ENCODE results near the gene FGD2.

Gene FGD2

GRCh38 chr6:36970892-36971842, 34.3 kb upstream of the FGD2 start:
- DNase-seq = no peak

GRCh38 chr6:36971921-36972673, 33.4 kb upstream of the FGD2 start:
- DNase-seq = no peak

GRCh38 chr6:36973190-36973589, 32.3 kb upstream of the FGD2 start:
- no peak for DNase-seq

GRCh38 chr6:36973647-36974046, 31.8 kb upstream of the FGD2 start:
- DNase-seq = no peak

GRCh38 chr6:36975231-36976006, 30.0 kb upstream of the FGD2 start:
- no peak for DNase-seq

GRCh38 chr6:36976007-36976264, 29.5 kb upstream of the FGD2 start:
- no peak for DNase-seq

- DNase-seq = no peak
Observed at GRCh38 chr6:36976509-36976908, 28.9 kb upstream of the FGD2 start.

GRCh38 chr6:36976931-36977330, 28.5 kb upstream of the FGD2 start:
- no peak for DNase-seq

GRCh38 chr6:36977470-36977941, 27.9 kb upstream of the FGD2 start:
- no peak for DNase-seq

GRCh38 chr6:36978421-36979346, 26.8 kb upstream of the FGD2 start:
- peak in 1 of 14 donors; percentile 58 for DNase-seq

GRCh38 chr6:36979347-36979742, 26.1 kb upstream of the FGD2 start:
- DNase-seq = peak in 12 of 14 donors; percentile 17 to 63 (median 36)

GRCh38 chr6:36980129-36980528, 25.3 kb upstream of the FGD2 start:
- no peak for DNase-seq

- DNase-seq = peak in 3 of 14 donors; percentile 11 to 35 (median 31)
Observed at GRCh38 chr6:36980876-36981619, 24.4 kb upstream of the FGD2 start.

GRCh38 chr6:36983538-36983937, 21.9 kb upstream of the FGD2 start:
- DNase-seq = no peak

- peak in 5 of 14 donors; percentile 18 to 55 (median 28) for DNase-seq
Observed at GRCh38 chr6:36984581-36985416, 20.7 kb upstream of the FGD2 start.

- DNase-seq = peak in 4 of 14 donors; percentile 17 to 44 (median 42)
Observed at GRCh38 chr6:36985417-36985807, 20.0 kb upstream of the FGD2 start.

- DNase-seq = peak in 13 of 14 donors; percentile 81 to 99 (median 94)
Observed at GRCh38 chr6:36985808-36986703, 19.4 kb upstream of the FGD2 start, which contains the start of gene MTCH1. TSS of gene MTCH1 (minus strand) at chr6:36986196. CDS start at chr6:36986173, 23 bp downstream.

- no peak for DNase-seq
Observed at GRCh38 chr6:36986704-36987047, 18.8 kb upstream of the FGD2 start.

GRCh38 chr6:36989264-36989663, 16.2 kb upstream of the FGD2 start:
- no peak for DNase-seq

Measured in C1 segment of cervical spinal cord (tissue), 14 donors.